ENCODE data around the gene ARRB1. TPM values are rescaled to one million over a fixed set of nuclear protein-coding genes. Genes with fewer than 3 reads are reported as not detected.

Gene ARRB1
- total RNA-seq, 1 experiment from 2014 or later: 116 TPM

DNA sequence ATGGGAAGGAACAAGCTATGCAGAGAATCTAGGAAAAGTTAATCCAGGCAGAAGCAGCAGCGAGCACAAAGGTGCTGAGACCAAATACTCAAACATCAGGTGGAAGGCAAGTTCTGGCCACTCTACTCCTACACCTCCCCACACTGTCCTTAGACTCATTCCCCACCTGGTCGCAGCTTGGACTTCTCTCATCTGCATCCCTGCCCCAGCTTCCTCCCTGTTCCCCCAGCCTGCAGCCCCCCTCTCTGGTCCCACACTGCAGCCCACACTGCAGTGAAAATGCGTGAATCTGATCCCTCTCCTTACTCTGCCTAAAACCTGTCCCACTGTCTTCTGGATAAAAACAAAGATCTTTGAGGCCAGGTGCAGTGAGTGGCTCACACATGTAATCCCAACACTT, 101.8 kb downstream of the ARRB1 start:
- Mint-ChIP-seq H3K27me3 (ENCODE audit: insufficient read depth, unreplicated experiment) (peaks cover 6% of the 10 kb centered on the region), H3K27ac (ENCODE audit: unreplicated experiment) (no peak overlapping the region), H3K9me3 (ENCODE audit: unreplicated experiment) (no peaks in the 10 kb centered on the region), H3K36me3 (ENCODE audit: insufficient read depth, unreplicated experiment) (no peaks in the 10 kb centered on the region), H3K4me1 (ENCODE audit: low read depth, unreplicated experiment) (no peaks in the 10 kb centered on the region), H3K4me3 (ENCODE audit: unreplicated experiment) (no peak overlapping the region)
- DNase-seq: peak in 1 of 2 experiments; percentile 26
- Histone ChIP-seq H3K36me3 (ENCODE audit: control insufficient read depth, insufficient read depth, low read length) (no peaks in the 10 kb centered on the region), H3K9me3 (peaks cover 17% of the 10 kb centered on the region), H3K4me3 (ENCODE audit: low read depth, low read length) (no peak overlapping the region), H3K27me3 (replicated peaks; ENCODE audit: control insufficient read depth, insufficient read depth, low read length) (no peaks in the 10 kb centered on the region), H3K4me1 (no peaks in the 10 kb centered on the region)
- TF ChIP-seq, protein P1, sequence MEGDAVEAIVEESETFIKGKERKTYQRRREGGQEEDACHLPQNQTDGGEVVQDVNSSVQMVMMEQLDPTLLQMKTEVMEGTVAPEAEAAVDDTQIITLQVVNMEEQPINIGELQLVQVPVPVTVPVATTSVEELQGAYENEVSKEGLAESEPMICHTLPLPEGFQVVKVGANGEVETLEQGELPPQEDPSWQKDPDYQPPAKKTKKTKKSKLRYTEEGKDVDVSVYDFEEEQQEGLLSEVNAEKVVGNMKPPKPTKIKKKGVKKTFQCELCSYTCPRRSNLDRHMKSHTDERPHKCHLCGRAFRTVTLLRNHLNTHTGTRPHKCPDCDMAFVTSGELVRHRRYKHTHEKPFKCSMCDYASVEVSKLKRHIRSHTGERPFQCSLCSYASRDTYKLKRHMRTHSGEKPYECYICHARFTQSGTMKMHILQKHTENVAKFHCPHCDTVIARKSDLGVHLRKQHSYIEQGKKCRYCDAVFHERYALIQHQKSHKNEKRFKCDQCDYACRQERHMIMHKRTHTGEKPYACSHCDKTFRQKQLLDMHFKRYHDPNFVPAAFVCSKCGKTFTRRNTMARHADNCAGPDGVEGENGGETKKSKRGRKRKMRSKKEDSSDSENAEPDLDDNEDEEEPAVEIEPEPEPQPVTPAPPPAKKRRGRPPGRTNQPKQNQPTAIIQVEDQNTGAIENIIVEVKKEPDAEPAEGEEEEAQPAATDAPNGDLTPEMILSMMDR (IDR thresholded peaks at IDR 0.05; ENCODE audit: insufficient read depth in 1 of 2, low read depth in 1 of 2, low read length in 1 of 2, severe bottlenecking in 1 of 2, unreplicated experiment in 1 of 2): no peak
- intact Hi-C loops (cut with micrococcal nuclease; ENCODE audit: unreplicated experiment): loop anchor here (2.0 to 10.0 kb wide), 2 partner anchors 45 to 545 kb away; no protein-coding TSS in a partner anchor
- ChIA-PET POLR2A (no interaction called here), CTCF (interaction anchor here (0.6 to 14.2 kb wide), 6 partner anchors 8 to 227 kb away, joined by 3 to 437 read pairs (median 14); partner anchors contain the start of gene TPBGL)
- no TSS peak for BruUV-seq (replicated peaks)

DNA sequence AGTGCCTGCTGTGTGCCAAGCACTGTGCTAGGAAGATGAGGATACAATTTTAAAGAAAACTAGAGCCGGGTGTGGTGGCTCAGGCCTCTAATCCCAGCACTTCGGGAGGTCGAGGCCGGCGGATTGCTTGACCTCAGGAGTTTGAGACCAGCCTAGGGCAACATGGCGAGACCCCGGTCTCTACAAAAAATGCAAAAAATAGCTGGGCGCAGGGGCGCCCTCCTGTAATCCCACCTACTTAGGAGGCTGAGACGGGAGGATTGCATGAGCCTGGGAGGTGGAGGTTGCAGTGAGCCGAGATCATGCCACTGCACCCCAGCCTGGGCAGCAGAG, 102.6 kb downstream of the ARRB1 start:
- no peaks in the 10 kb centered on the region for H3K9me3 Mint-ChIP-seq (ENCODE audit: unreplicated experiment)
- no peaks in the 10 kb centered on the region for H3K36me3 Mint-ChIP-seq (ENCODE audit: insufficient read depth, unreplicated experiment)
- no peak overlapping the region for H3K27ac Mint-ChIP-seq (ENCODE audit: unreplicated experiment)
- TF ChIP-seq, protein P1 (IDR thresholded peaks at IDR 0.05; ENCODE audit: insufficient read depth in 1 of 2, low read depth in 1 of 2, low read length in 1 of 2, severe bottlenecking in 1 of 2, unreplicated experiment in 1 of 2): no peak
- no peak for DNase-seq
- intact Hi-C loops (cut with micrococcal nuclease; ENCODE audit: unreplicated experiment): loop anchor here (1.0 to 10.0 kb wide), 7 partner anchors 16 to 544 kb away; no protein-coding TSS in a partner anchor
- no peaks in the 10 kb centered on the region for H3K27me3 ChIP-seq (replicated peaks; ENCODE audit: control insufficient read depth, insufficient read depth, low read length)
- no peak overlapping the region for H3K4me3 Mint-ChIP-seq (ENCODE audit: unreplicated experiment)
- H3K9me3 ChIP-seq: peaks cover 9% of the 10 kb centered on the region
- CTCF ChIA-PET: interaction anchor here (0.5 to 14.2 kb wide), 55 partner anchors 9 to 546 kb away, joined by 3 to 437 read pairs (median 4); partner anchors contain the start of genes NEU3, SLCO2B1 and TPBGL
- H3K27me3 Mint-ChIP-seq (ENCODE audit: insufficient read depth, unreplicated experiment): peaks cover 9% of the 10 kb centered on the region
- H3K4me1 Mint-ChIP-seq (ENCODE audit: low read depth, unreplicated experiment): no peaks in the 10 kb centered on the region
- BruUV-seq (replicated peaks): no TSS peak
- no peak overlapping the region for H3K4me3 ChIP-seq (ENCODE audit: low read depth, low read length)
- H3K36me3 ChIP-seq (ENCODE audit: control insufficient read depth, insufficient read depth, low read length): no peaks in the 10 kb centered on the region
- H3K4me1 ChIP-seq: no peaks in the 10 kb centered on the region
- POLR2A ChIA-PET: no interaction called here

DNA sequence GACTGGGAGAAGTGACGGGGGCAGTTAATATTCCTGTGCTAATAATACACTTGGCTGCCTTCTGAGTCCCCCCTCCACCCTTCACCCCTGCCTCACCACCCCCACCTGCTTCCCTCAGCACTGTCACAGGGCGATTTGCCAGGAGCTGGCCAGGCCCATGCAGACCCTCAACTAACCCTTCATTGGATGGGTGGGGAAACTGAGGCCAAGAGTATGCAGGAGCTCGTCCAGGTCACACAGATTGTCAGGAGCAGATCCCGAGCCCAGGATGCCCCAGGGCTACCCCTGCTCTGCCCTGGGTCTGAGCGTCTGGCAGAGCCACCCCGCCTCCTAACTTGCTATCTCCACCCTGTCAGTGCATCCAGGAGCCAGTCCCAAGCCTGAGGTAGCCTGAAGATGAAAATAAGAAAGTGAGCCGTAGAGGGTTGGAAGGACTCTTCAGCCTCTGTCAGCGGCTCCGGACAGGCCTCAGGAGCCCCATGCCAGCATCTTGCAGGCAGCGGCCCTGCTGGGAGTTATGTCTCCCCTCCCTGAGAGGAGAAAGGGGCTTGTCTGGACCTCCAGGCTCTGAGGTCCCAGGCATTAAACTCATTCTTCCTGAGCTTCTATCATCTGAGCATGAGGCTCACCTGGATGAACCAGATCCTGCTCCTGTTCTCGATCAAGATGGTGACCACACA, 104.7 kb downstream of the ARRB1 start:
- Mint-ChIP-seq H3K27me3 (ENCODE audit: insufficient read depth, unreplicated experiment) (peaks cover 25% of the 10 kb centered on the region), H3K4me3 (ENCODE audit: unreplicated experiment) (no peak overlapping the region), H3K27ac (ENCODE audit: unreplicated experiment) (no peak overlapping the region), H3K36me3 (ENCODE audit: insufficient read depth, unreplicated experiment) (no peaks in the 10 kb centered on the region), H3K4me1 (ENCODE audit: low read depth, unreplicated experiment) (no peaks in the 10 kb centered on the region), H3K9me3 (ENCODE audit: unreplicated experiment) (no peaks in the 10 kb centered on the region)
- H3K27me3 ChIP-seq (replicated peaks; ENCODE audit: control insufficient read depth, insufficient read depth, low read length): peaks cover 6% of the 10 kb centered on the region
- TF ChIP-seq, protein P1 (IDR thresholded peaks at IDR 0.05; ENCODE audit: insufficient read depth in 1 of 2, low read depth in 1 of 2, low read length in 1 of 2, severe bottlenecking in 1 of 2, unreplicated experiment in 1 of 2): no peak
- intact Hi-C loops (cut with micrococcal nuclease; ENCODE audit: unreplicated experiment): loop anchor here (10.0 kb wide), 1 partner anchor 542 kb away; no protein-coding TSS in a partner anchor
- no peaks in the 10 kb centered on the region for H3K9me3 ChIP-seq
- ChIA-PET CTCF (interaction anchor here (0.7 to 14.2 kb wide), 7 partner anchors 7 to 537 kb away, joined by 3 to 437 read pairs (median 15); partner anchors contain the start of gene TPBGL), POLR2A (no interaction called here)
- H3K4me3 ChIP-seq (ENCODE audit: low read depth, low read length): no peak overlapping the region
- no TSS peak for BruUV-seq (replicated peaks)
- DNase-seq: peak in 1 of 2 experiments; percentile 32
- no peaks in the 10 kb centered on the region for H3K36me3 ChIP-seq (ENCODE audit: control insufficient read depth, insufficient read depth, low read length)
- H3K4me1 ChIP-seq: no peaks in the 10 kb centered on the region

All from Caco-2 (cell line).